Breast epithelium (tissue), 3 donors: Measurements from ENCODE around the gene ACSM2A.

Experiments used
- CTCF ChIP-seq, 3 donors: fragments of 450-650 bp; IDR thresholded peaks; one replicate each; pipeline ENCODE4 v1.5.1; 2016 to 2017; ENCODE audit warnings: antibody characterized with exemption in 3 of 3, mild to moderate bottlenecking in 3 of 3, moderate library complexity in 3 of 3
- POLR2A ChIP-seq: fragments of 450-650 bp; IDR thresholded peaks from one replicate; pipeline ENCODE4 v1.6.1; 2016; ENCODE audit warnings: antibody characterized with exemption, mild to moderate bottlenecking, moderate library complexity
- POLR2AphosphoS5 ChIP-seq, 3 donors: sonication (generic); formaldehyde crosslinking; IDR thresholded peaks; one replicate each; pipeline ENCODE4 v1.6.1; 2017; ENCODE audit warnings: antibody characterized with exemption in 3 of 3

GRCh38 chr16:20415541-20415940 lies 35.8 kb upstream of the ACSM2A start:
- no peak for TF ChIP-seq CTCF (IDR thresholded peaks at IDR 0.05)
- TF ChIP-seq POLR2A: no peak
- no peak for TF ChIP-seq POLR2AphosphoS5 (IDR thresholded peaks at IDR 0.05)
